ENCODE data around the gene GAS2L2. TPM values are rescaled to one million over a fixed set of nuclear protein-coding genes. Genes with fewer than 3 reads are reported as not detected.

GAS2L2 gene
- total and polyA plus RNA-seq, 7 experiments from 2014 or later = 0.16 to 0.49 (median 0.24) TPM; not detected in 3

DNA sequence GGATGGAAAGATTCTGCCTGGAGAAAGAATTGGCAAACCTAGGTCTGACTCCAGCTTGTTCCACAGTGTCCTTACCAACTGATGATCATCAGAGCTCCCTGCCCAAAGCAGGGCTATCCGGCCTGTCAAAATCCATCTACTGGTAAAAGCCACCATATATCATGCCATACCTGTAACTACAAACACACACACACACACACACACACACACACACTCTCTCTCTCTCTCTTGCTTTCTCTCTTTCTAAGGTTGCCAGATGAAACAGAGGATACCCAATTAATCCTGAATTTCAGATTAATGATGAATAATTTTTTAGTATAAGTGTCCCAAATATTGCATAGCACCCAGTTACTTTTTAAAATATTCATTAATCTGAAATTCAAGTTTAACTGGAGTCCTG lies 43.9 kb upstream of the GAS2L2 start:
- H3K4me1 Mint-ChIP-seq = peaks cover 15 to 65% (median 56%) of the 10 kb centered on the region in 7 donors
- POLR2A ChIA-PET = interaction anchor here (1.0 to 6.0 kb wide), 5 partner anchors 9 to 33 kb away, joined by 3 to 34 read pairs (median 4); partner anchors contain the start of gene TAF15

DNA sequence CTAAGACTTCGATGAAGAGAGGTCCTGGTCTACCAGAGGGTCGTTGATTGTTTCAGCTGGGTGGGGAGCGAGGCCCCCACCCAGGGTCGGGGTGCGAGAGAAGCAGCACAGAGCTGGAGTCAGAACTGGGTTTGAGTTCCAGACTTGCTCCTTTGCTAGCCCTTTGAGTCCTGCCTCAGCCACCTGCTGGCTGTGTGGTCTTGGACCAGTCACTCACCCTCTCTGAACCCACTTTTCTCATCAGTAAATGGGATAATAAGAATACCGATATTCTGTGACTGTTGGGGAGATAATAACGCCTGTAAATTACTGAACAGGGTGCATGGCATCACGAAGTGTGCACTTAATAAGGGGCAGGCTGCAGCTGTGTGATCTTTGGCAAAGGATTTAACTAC lies 42.8 kb upstream of the GAS2L2 start:
- H3K36me3 Mint-ChIP-seq = no peaks in the 10 kb centered on the region
- DNase-seq (no peak), ATAC-seq (no peak)
- peaks cover 0 to 80% (median 22%) of the 10 kb centered on the region in 5 donors for H3K27me3 Mint-ChIP-seq
- ChIA-PET CTCF (interaction anchor here (0.9 to 7.1 kb wide), 7 partner anchors 9 to 39 kb away, joined by 3 to 41 read pairs (median 5); partner anchors contain the start of gene TAF15), POLR2A (interaction anchor here (1.0 to 6.0 kb wide), 3 partner anchors 13 to 32 kb away, joined by 3 to 34 read pairs (median 12); partner anchors contain the start of gene TAF15)
- H3K4me1 ChIP-seq (ENCODE audit: control insufficient read depth in 2 of 2, insufficient read depth in 2 of 2, low read length in 2 of 2) = peaks cover 4 to 27% of the 10 kb centered on the region in 2 donors
- H3K9me3 ChIP-seq (ENCODE audit: control insufficient read depth in 2 of 3, low read length in 3 of 3) = no peaks in the 10 kb centered on the region
- H3K27ac ChIP-seq (ENCODE audit: low read depth, low read length) = no peak overlapping the region
- no peaks in the 10 kb centered on the region for H3K36me3 ChIP-seq (ENCODE audit: control insufficient read depth in 2 of 3, insufficient read depth in 3 of 3, low read length in 3 of 3)
- intact Hi-C loops (cut with micrococcal nuclease) = loop anchor here in 1 of 2 donors (1.0 kb wide), 2 partner anchors 8 to 13 kb away; partner anchors contain the start of gene TAF15
- H3K4me1 Mint-ChIP-seq = peaks cover 7 to 65% (median 46%) of the 10 kb centered on the region in 7 donors
- peak overlapping the region; percentile 33 for H3K4me3 ChIP-seq (ENCODE audit: low read length)
- H3K4me3 Mint-ChIP-seq = peak overlapping the region; percentile 77 to 87 (median 82)
- no peaks in the 10 kb centered on the region for H3K27me3 ChIP-seq (ENCODE audit: control insufficient read depth in 2 of 2, insufficient read depth in 2 of 2, low read length in 2 of 2)
- H3K9me3 Mint-ChIP-seq = peaks cover 0 to 3% (median 0%) of the 10 kb centered on the region in 11 donors
- peak overlapping the region in 4 of 9 donors; percentile 1 to 63 (median 47) for H3K27ac Mint-ChIP-seq

More for the DNA sequence above, 43.9 kb upstream of the GAS2L2 start:
- intact Hi-C loops (cut with micrococcal nuclease) = no loop called here
- Mint-ChIP-seq H3K27me3 (peaks cover 0 to 72% (median 22%) of the 10 kb centered on the region in 5 donors), H3K36me3 (no peaks in the 10 kb centered on the region), H3K9me3 (peaks cover 0 to 3% (median 0%) of the 10 kb centered on the region in 11 donors), H3K27ac (peak overlapping the region in 2 of 9 donors; percentile 7 to 27), H3K4me3 (peak overlapping the region in 5 of 10 donors; percentile 12 to 84 (median 53))
- no peak overlapping the region for H3K4me3 ChIP-seq (ENCODE audit: low read length)
- no peaks in the 10 kb centered on the region for H3K36me3 ChIP-seq (ENCODE audit: control insufficient read depth in 2 of 3, insufficient read depth in 3 of 3, low read length in 3 of 3)
- H3K27me3 ChIP-seq (ENCODE audit: control insufficient read depth in 2 of 2, insufficient read depth in 2 of 2, low read length in 2 of 2) = no peaks in the 10 kb centered on the region
- DNase-seq = no peak
- CTCF ChIA-PET = interaction anchor here (0.6 to 7.1 kb wide), 5 partner anchors 13 to 87 kb away, joined by 4 to 41 read pairs (median 6); partner anchors contain the start of gene TAF15
- no peaks in the 10 kb centered on the region for H3K9me3 ChIP-seq (ENCODE audit: control insufficient read depth in 2 of 3, low read length in 3 of 3)
- no peak for ATAC-seq
- no peak overlapping the region for H3K27ac ChIP-seq (ENCODE audit: low read depth, low read length)
- peaks cover 4 to 32% of the 10 kb centered on the region in 2 donors for H3K4me1 ChIP-seq (ENCODE audit: control insufficient read depth in 2 of 2, insufficient read depth in 2 of 2, low read length in 2 of 2)

DNA sequence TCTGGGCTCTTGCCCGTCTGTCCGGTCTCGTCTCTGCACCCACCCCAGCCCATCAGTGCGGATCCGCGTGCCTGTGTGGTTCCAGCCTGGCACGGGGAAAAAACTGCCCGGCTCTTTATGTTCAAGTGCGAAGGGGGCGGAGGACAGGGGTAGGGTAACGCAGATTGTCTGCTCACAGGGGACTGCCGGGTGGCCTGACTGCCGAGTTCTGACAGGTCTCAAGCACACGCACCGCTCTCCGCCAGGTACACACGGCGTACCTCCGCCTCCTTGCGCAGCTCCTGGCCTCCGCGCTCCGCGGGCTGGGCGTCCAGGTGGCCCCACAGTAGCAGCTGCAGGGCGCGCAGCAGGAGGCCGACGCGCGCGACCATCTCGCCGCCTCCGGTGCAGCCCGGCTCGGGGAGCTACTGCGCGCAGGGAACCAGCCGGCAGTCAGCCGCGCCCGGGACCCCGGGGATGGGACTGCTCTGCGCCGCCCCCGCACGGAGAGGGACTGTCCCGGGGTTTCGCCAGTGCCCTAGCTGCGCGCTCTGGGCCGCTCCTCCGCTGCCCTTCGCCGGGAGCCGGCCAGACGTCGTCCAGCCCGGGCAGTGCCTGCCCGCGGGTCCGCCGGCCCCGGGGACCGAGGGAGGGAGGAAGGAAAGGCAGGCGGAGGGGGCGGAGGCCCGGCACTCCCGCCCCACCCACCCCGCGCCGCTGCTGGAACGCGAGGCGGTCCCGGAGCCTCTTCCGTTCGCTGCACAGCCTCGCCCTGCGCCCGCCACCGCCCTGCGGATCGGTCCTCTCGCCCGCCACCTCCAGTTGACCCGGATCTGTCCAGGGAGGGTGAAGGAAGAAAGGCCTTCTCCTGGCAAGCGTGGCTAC lies 42.2 kb upstream of the GAS2L2 start, which contains the start of gene MMP28:
Gene MMP28 (minus strand): TSS at position 635 of the 864 bp plus-strand sequence. CDS start 264 bp downstream, at position 371.
- H3K27me3 Mint-ChIP-seq = peaks cover 0 to 87% (median 22%) of the 10 kb centered on the region in 5 donors
- peak within 1 kb of the TSS; percentile 33 for H3K4me3 ChIP-seq (ENCODE audit: low read length)

DNA sequence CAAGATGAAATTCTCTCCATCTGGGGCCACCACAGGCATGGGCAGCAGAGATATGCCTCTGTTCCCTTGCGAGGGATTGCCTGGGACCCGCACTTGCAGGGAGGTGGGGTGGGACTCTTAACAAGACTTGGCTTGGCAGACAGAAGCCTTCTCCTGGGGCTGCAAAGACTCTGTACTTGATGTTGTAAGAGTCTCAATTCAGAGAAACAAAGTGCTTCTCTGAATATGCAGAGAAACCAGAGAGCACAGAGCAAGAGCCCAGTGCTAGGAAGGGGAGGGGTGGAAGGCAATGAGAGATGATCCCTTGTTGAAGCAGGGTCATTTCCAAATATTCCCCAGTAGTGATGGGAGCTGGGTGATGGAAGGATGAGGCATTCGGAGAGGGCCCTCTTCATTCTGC lies 40.2 kb upstream of the GAS2L2 start:
- Mint-ChIP-seq H3K36me3 (no peaks in the 10 kb centered on the region), H3K4me1 (peaks cover 5 to 76% (median 55%) of the 10 kb centered on the region in 7 donors), H3K27me3 (peaks cover 0 to 83% (median 19%) of the 10 kb centered on the region in 5 donors), H3K4me3 (peak overlapping the region; percentile 37 to 90 (median 84)), H3K9me3 (no peaks in the 10 kb centered on the region), H3K27ac (peak overlapping the region in 6 of 9 donors; percentile 30 to 72 (median 53))
- no peak overlapping the region for H3K4me3 ChIP-seq (ENCODE audit: low read length)
- no peaks in the 10 kb centered on the region for H3K27me3 ChIP-seq (ENCODE audit: control insufficient read depth in 2 of 2, insufficient read depth in 2 of 2, low read length in 2 of 2)
- ATAC-seq = no peak
- DNase-seq = no peak
- intact Hi-C loops (cut with micrococcal nuclease) = no loop called here
- H3K4me1 ChIP-seq (ENCODE audit: control insufficient read depth in 2 of 2, insufficient read depth in 2 of 2, low read length in 2 of 2) = peaks cover 4 to 33% of the 10 kb centered on the region in 2 donors
- H3K36me3 ChIP-seq (ENCODE audit: control insufficient read depth in 2 of 3, insufficient read depth in 3 of 3, low read length in 3 of 3) = no peaks in the 10 kb centered on the region
- ChIA-PET CTCF (interaction anchor here (1.3 to 7.1 kb wide), 5 partner anchors 9 to 28 kb away, joined by 3 to 41 read pairs (median 6); partner anchors contain the start of gene TAF15), POLR2A (interaction anchor here (0.5 to 6.0 kb wide), 4 partner anchors 8 to 16 kb away, joined by 3 to 34 read pairs (median 4); partner anchors contain the start of gene TAF15)
- no peak overlapping the region for H3K27ac ChIP-seq (ENCODE audit: low read depth, low read length)
- no peaks in the 10 kb centered on the region for H3K9me3 ChIP-seq (ENCODE audit: control insufficient read depth in 2 of 3, low read length in 3 of 3)

More for the DNA sequence above, 42.2 kb upstream of the GAS2L2 start, which contains the start of gene MMP28:
- ChIA-PET POLR2A (interaction anchor here (0.5 to 6.0 kb wide), 5 partner anchors 14 to 110 kb away, joined by 3 to 34 read pairs (median 3); partner anchors contain the start of gene TAF15), CTCF (interaction anchor here (0.9 to 7.1 kb wide), 6 partner anchors 9 to 33 kb away, joined by 3 to 41 read pairs (median 4); partner anchors contain the start of gene TAF15)
- no peaks in the 10 kb centered on the region for H3K36me3 Mint-ChIP-seq
- peak within 1 kb of the TSS in 8 of 9 donors; percentile 6 to 84 (median 49) for H3K27ac Mint-ChIP-seq
- Histone ChIP-seq H3K36me3 (ENCODE audit: control insufficient read depth in 2 of 3, insufficient read depth in 3 of 3, low read length in 3 of 3) (no peaks in the 10 kb centered on the region), H3K27me3 (ENCODE audit: control insufficient read depth in 2 of 2, insufficient read depth in 2 of 2, low read length in 2 of 2) (no peaks in the 10 kb centered on the region), H3K27ac (ENCODE audit: low read depth, low read length) (peak within 1 kb of the TSS; percentile 4), H3K9me3 (ENCODE audit: control insufficient read depth in 2 of 3, low read length in 3 of 3) (no peaks in the 10 kb centered on the region), H3K4me1 (ENCODE audit: control insufficient read depth in 2 of 2, insufficient read depth in 2 of 2, low read length in 2 of 2) (peaks cover 4 to 21% of the 10 kb centered on the region in 2 donors)
- peaks cover 7 to 66% (median 45%) of the 10 kb centered on the region in 7 donors for H3K4me1 Mint-ChIP-seq
- H3K9me3 Mint-ChIP-seq = peaks cover 0 to 3% (median 0%) of the 10 kb centered on the region in 11 donors
- ATAC-seq (peak; percentile 81), DNase-seq (peak; percentile 20 to 68 (median 39))
- intact Hi-C loops (cut with micrococcal nuclease) = loop anchor here in 1 of 2 donors (1.0 kb wide), 2 partner anchors 9 to 14 kb away; partner anchors contain the start of gene TAF15
- H3K4me3 Mint-ChIP-seq = peak within 1 kb of the TSS; percentile 79 to 90 (median 85)

DNA sequence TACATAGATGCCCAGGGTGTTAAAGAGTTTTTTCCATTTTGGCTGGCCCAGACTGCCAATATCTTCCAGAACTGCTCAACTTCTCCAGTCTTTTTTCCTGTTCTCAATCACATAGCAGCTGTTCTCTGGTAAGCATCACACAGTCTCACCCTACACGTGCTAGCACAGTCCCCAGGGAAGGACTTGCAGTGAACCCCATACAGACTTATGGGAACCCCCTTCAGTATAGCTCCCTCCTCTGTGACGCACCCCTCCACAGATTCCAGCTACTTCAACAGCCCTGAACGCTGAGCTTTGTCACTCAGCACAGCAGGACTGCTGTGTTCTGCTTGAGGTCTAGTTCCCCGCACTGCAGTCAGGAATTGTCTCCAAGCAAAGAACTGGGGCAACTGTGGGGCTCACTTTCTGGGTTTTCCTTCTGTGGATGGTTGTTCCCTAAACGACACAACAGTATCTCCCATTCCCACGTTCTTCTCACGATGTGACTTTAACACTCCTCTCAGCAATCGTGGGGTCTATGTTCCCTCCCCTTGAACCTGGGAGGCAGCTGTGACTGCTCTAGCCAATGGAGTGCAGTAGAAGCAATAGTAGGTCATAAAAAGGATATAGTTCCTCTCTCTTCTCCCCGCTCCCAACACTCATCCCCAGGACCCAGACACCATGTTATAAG lies 38.8 kb upstream of the GAS2L2 start:
- Mint-ChIP-seq H3K4me1 (peaks cover 5 to 85% (median 62%) of the 10 kb centered on the region in 7 donors), H3K36me3 (no peaks in the 10 kb centered on the region), H3K4me3 (peak overlapping the region in 6 of 10 donors; percentile 11 to 88 (median 43)), H3K9me3 (no peaks in the 10 kb centered on the region), H3K27me3 (peaks cover 0 to 83% (median 16%) of the 10 kb centered on the region in 5 donors), H3K27ac (peak overlapping the region in 8 of 9 donors; percentile 18 to 71 (median 48))
- H3K36me3 ChIP-seq (ENCODE audit: control insufficient read depth in 2 of 3, insufficient read depth in 3 of 3, low read length in 3 of 3) = no peaks in the 10 kb centered on the region
- ATAC-seq = no peak
- ChIA-PET CTCF (interaction anchor here (0.9 to 7.1 kb wide), 6 partner anchors 10 to 30 kb away, joined by 3 to 41 read pairs (median 6); partner anchors contain the start of gene TAF15), POLR2A (interaction anchor here (1.0 kb wide), 1 partner anchor 9 kb away, joined by 3 read pairs; no protein-coding TSS in a partner anchor)
- H3K27ac ChIP-seq (ENCODE audit: low read depth, low read length) = no peak overlapping the region
- intact Hi-C loops (cut with micrococcal nuclease) = no loop called here
- H3K4me3 ChIP-seq (ENCODE audit: low read length) = no peak overlapping the region
- no peaks in the 10 kb centered on the region for H3K27me3 ChIP-seq (ENCODE audit: control insufficient read depth in 2 of 2, insufficient read depth in 2 of 2, low read length in 2 of 2)
- no peaks in the 10 kb centered on the region for H3K9me3 ChIP-seq (ENCODE audit: control insufficient read depth in 2 of 3, low read length in 3 of 3)
- H3K4me1 ChIP-seq (ENCODE audit: control insufficient read depth in 2 of 2, insufficient read depth in 2 of 2, low read length in 2 of 2) = peaks cover 4 to 36% of the 10 kb centered on the region in 2 donors
- no peak for DNase-seq

Data from naive thymus-derived CD4-positive, alpha-beta T cell (primary cell).